T47D (cell line): ENCODE data around the gene MYO1D.
"Not testable (repeated sequence)": the region's sequence is repeated elsewhere in the genome, so short reads cannot be mapped to it uniquely, and the experiment has no call there.

Experiments used
- DNase-seq, 2 experiments: peaks; one replicate each; pipeline versions ENCODE4 v3.0.0 to v3.0.0-alpha.2; 2011 to 2012; ENCODE audit warnings: low read depth in 1 of 2, low spot score in 1 of 2
- JUND ChIP-seq: IDR thresholded peaks from 2 replicates; pipeline ENCODE4 v1.6.1; 2012; ENCODE audit warnings: low read depth
- in situ Hi-C: cut with HindIII; loops from 2 replicates; pipeline ENCODE4 v1.10.0; 2016; ENCODE audit warnings: low sequenced_read_pairs, low pct_unique_long_range_greater_than_20kb

MYO1D gene

DNA sequence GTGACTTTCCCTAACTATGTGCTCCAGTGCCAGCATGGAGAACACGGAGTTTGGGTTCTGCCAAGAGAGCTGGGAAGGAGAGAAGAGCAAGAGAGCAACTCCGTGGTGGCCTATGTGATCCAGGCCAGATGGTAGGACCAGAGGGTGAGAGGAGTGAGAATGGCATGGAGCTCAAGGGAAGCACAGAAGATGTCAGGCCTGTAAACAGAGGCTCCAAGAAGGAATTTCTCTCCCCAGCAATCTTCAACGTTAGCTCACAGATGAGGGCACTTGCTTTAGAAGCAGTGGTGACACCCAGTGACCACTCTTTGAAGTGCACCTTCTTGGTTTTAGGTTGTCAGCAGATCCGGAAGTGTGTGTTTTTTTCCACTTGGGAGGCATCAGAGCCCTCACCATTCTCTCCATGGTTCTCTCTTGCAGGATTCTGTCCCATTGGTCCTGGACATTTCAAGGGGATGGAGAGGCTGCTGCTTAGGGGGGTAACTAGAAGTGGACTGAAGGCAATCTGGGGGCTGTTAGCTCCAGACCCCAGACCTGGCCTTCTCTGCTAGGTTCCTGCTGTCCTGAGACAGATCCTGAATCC is 33.0 kb upstream of the MYO1D start:
- in situ Hi-C loops, result no loop called here

DNA sequence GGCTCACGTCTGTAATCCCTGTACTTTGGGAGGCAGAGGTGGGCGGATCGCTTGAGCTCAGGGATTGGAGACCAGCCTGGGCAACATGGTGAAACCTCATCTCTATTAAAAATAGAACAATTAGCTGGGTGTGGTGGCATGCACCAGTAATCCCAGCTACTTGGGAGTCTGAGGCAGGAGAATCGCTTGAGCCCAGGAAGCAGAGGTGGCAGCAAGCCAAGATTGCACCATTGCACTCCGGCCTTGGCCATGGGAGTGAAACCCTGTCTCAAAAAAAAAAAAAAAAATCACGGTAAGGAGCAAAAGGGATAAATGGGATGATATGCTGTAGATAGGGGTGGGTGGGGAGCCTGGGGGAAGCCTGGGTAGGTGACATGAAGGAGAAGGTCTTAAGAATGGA is 30.7 kb upstream of the MYO1D start:
- in situ Hi-C loops, result no loop called here
- TF ChIP-seq JUND, result no peak
- DNase-seq, result no peak

More for the DNA sequence above, 33.0 kb upstream of the MYO1D start:
- TF ChIP-seq JUND, result no peak
- DNase-seq, result peak; percentile 60 to 94

DNA sequence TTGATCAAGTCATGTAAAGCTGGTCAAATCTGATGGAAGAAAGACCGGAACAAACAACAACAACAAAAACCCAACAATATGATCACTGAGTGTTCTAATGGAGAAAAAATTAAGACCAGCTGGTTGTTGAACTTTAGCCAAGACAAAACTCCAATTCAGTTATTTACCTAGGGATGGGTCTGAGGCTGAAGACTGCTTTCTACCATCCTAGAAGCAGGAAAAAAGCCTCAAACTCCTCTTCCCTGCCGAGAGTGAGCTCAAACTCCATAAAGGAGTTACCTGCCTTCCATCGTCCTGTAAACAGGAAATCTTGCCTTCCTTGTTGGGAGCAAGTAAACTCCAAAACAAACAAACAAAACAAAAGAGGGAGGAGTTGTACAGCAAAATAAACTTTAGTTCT is 28.0 kb upstream of the MYO1D start:
- DNase-seq, result no peak
- no peak for TF ChIP-seq JUND
- in situ Hi-C loops, result no loop called here

DNA sequence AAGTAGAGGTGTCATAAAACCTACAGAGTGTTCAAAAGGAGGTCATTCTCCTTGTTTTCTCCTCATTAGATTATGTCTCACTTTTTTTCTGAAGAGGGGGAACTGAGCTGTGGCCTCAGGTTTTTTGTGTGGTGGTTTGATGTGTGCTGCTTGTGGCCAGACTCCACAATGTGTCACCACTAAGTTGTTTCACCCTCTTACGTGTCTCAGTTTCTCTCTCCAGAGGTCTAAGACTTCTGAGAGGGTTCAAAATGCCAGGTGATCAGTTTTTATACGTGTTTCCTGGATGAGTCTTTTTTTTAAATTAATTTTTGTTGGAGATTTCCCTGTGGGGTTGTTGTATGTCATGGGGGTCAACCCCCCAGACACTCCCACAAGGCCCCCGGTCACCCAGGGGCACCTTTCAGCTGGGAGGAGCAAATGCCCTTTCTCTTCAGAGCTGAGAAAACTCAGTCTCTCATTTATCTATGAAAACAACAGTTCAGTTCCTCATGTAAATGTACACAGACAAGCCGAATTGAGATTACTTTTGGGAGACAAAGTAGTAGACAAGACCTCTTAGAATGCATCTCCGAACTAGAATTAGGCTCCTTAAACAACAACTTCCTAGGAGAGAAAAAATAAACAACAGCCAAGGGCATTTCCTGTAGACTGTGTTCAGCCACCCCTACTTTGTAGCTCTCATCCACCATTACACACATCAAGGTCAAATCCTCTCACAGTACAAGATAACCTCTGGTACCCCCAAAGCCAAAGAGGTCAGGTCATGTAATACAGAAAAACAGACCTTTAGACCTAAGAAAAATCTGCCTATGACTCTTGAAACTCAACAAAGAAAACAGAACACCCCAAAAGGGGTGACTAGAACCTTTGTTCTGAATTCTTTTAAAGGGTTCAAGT is 27.1 kb upstream of the MYO1D start:
- in situ Hi-C loops, result no loop called here
- no peak for DNase-seq
- no peak for TF ChIP-seq JUND

DNA sequence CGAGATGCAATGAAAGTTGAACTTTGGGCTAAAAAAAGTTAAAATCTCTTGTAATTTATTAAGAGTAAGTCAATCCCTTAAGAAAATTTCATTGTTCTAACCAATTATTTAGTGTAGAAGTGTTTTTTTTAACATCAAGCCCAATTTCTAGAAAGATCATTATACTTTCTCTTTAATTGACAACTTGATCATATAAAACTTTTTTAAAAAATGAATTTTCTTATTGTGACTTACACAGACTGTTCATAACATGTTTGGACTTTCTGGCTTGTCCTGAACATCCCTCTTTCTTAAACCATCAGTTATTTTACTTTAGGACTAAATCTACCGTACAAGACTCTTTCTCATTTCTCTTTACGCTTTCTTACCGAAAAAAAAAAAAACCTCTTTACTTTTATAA is 24.8 kb upstream of the MYO1D start:
- DNase-seq, result no peak
- no peak for TF ChIP-seq JUND
- in situ Hi-C loops, result no loop called here

DNA sequence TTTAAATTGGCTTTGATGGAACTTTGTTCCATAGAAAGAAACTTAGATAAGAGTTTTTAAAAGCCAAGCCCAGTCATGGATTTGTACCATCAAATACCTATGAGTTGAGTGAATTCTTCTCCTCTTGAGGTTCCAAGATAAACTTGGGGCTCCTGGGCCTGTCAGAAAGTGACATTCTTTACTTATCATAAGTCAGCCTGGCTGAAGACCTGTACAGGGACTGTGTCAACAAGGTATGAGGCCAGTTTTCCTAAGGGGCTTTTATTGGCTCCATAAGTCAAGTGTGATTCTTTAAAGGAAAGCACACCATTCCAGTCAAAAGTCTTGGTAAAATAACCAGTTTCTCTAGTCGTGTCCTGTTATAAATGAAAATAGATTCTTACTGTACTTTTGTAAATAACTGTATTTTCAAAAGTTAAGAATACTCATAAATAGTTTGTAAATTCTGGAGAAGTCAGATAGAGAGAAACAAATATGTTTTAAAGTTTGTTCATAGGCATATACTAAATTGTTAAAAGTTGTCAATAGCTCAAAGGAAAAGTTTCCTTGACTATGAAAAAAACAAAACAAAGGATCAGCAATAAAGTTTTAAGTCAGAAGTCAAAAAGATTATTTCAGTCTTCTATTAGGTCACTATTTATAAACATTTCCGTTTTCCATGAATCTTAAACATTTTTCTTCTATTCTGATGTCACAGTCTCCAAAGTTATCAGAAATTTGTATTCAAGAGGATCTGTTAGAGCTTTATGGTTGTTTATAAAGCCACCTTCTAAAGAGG is 22.5 kb upstream of the MYO1D start:
- no peak for TF ChIP-seq JUND
- in situ Hi-C loops, result no loop called here
- no peak for DNase-seq

DNA sequence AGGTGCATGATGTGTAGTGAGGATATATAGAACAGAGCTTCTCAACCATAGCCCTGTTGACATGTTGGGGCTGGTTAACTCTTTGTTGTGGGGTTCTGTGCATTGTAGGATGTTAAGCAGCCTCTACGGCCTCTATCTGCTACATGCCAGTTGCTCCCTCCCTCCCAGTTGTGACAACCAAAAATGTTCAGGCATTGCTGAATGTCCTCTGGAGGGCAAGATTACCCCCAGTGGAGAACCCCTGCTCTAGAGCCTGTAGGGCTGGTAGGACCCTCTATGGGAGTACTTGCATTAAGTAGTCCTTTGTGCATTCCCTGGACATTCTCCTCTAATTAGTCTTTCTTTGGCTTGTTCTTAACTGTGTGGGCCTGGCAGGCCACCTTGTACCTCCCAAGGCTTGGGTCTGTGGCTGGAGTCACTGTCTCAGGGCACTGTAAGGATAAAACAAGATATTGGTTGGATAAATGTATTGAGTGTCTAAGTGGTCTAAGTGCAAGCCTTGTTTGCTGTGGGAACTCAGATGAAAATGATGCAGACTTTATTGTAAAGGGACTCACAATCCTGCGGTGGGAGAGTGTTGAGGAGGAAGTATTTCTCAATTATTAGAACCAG is 19.8 kb upstream of the MYO1D start:
- in situ Hi-C loops, result no loop called here

DNA sequence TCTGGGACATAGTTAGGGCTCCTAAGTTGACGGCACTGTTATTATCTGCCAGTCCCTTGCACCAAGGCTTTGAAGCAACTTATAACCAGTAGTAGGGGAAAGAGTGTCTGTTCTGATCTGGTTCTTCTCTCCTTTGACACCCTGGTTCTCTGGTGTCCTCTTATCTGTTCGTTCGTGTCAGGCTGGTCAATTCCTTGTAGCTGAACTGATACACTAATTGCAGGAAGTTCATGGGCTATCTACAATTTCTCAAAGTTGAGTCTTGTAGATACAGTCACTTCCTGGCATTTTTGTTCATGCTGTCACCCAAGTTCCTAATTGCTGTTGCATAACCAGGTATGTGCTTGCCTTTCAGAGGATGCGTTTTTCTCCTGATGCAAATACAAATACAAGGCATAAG is 17.3 kb upstream of the MYO1D start:
- no peak for DNase-seq
- in situ Hi-C loops, result no loop called here
- TF ChIP-seq JUND, result no peak

More for the DNA sequence above, 19.8 kb upstream of the MYO1D start:
- no peak for DNase-seq
- no peak for TF ChIP-seq JUND

DNA sequence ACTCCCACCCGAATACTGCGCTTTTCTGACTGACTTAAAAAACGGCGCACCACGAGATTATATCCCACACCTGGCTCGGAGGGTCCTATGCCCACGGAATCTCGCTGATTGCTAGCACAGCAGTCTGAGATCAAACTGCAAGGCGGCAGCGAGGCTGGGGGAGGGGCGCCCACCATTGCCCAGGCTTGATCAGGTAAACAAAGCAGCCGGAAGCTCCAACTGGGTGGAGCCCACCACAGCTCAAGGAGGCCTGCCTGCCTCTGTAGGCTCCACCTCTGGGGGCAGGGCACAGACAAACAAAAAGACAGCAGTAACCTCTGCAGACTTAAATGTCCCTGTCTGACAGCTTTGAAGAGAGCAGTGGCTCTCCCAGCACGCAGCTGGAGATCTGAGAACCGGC is 10.5 kb upstream of the MYO1D start:
- DNase-seq, in situ Hi-C loops: not testable (repeated sequence)

DNA sequence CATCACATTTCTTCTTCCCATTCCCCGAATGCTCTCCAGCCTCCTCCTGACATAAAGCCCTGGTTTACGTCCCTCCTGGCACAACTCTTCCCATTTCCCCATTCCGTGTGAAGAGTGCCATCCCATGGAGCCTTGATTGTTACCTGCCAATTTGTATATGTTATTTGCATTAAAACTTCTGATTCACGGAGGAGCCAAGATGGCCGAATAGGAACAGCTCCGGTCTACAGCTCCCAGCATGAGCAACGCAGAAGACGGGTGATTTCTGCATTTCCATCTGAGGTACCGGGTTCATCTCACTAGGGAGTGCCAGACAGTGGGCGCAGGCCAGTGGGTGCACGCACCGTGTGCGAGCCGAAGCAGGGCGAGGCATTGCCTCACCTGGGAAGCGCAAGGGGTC is 10.0 kb upstream of the MYO1D start:
- in situ Hi-C loops, DNase-seq: not testable (repeated sequence)

DNA sequence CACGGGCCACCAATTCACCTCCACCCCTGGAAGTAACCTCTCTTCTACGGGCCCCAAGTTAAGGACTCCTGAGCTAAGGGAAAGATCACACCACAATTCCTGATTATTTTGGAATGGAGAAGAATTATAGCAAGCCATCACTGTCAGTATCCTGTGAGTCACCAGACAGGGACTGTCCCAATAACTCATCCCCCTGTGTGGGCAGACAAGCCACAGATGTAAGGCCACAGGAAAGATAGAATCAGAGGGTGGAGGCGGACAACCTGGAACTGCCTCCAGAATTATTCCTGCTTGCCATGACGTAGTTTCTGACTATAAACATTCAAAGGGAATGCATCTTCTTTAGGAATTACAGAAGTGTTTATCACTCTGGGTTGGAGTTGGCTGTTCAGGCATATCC is 5.8 kb upstream of the MYO1D start:
- DNase-seq, result no peak
- in situ Hi-C loops, result no loop called here
- TF ChIP-seq JUND, result no peak

DNA sequence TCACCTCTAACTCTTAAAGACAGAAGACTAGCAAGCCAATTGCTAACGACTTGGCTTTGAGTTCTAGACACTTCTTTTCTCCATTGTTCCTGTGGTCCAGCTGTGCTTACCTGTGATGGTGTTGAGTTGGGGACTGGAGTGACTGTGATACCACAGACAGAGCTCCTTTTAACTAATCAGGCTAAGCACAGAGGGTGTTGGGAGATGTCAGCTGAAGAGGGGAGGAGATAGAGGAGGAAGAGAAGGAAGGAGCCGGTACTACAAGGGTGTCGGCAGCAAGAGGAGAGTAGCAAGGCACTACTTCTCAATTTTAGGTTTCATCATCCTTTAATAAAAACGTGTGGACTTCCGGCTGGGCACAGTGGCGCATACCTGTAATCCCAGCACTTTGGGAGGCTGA is 5.1 kb upstream of the MYO1D start:
- no peak for DNase-seq
- TF ChIP-seq JUND, result no peak
- in situ Hi-C loops, result no loop called here
